WTC11 (cell line): Measurements from ENCODE around the gene POLR1G.

Source experiments
- ATF6 ChIP-seq: sonication (generic); formaldehyde crosslinking; IDR thresholded peaks from 2 replicates; pipeline ENCODE4 v1.8.1; 2023; ENCODE audit warnings: mild to moderate bottlenecking, missing genetic modification reagents
- CTCF ChIP-seq: fragments of 200-600 bp; IDR thresholded peaks from 2 replicates; pipeline ENCODE4 v1.8.0; 2022; ENCODE audit warnings: antibody characterized with exemption
- EMX1 ChIP-seq: fragments of 250-450 bp; sonication (Bioruptor Pico); IDR thresholded peaks from 2 replicates; pipeline ENCODE4 v1.8.0; 2021; ENCODE audit warnings: mild to moderate bottlenecking
- GABPB1 ChIP-seq: sonication (generic); formaldehyde crosslinking; IDR thresholded peaks from 2 replicates; pipeline ENCODE4 v1.8.1; 2023; ENCODE audit warnings: mild to moderate bottlenecking, missing genetic modification reagents
- JUN ChIP-seq: sonication (generic); formaldehyde crosslinking; IDR thresholded peaks from 2 replicates; pipeline ENCODE4 v1.8.0; 2023; ENCODE audit warnings: mild to moderate bottlenecking, missing genetic modification reagents
- NFATC4 ChIP-seq: fragments of 250-450 bp; sonication (Bioruptor Pico); IDR thresholded peaks from 2 replicates; pipeline ENCODE4 v1.9.0; 2021; ENCODE audit warnings: mild to moderate bottlenecking
- NFYB ChIP-seq: sonication (generic); formaldehyde crosslinking; conservative IDR thresholded peaks from 2 replicates; pipeline ENCODE4 v1.8.0; 2022; ENCODE audit warnings: low read depth, missing genetic modification reagents
- SMAD3 ChIP-seq: sonication (generic); formaldehyde crosslinking; IDR thresholded peaks from 2 replicates; pipeline ENCODE4 v1.8.0; 2022; ENCODE audit warnings: missing genetic modification reagents, mild to moderate bottlenecking, borderline replicate concordance
- TEAD1 ChIP-seq: sonication (generic); formaldehyde crosslinking; IDR thresholded peaks from 2 replicates; pipeline ENCODE4 v1.8.0; 2022; ENCODE audit warnings: mild to moderate bottlenecking, missing genetic modification reagents
- TEAD4 ChIP-seq: sonication (generic); formaldehyde crosslinking; IDR thresholded peaks from 2 replicates; pipeline ENCODE4 v1.8.0; 2022; ENCODE audit warnings: mild to moderate bottlenecking, missing genetic modification reagents
- ZNF532 ChIP-seq: fragments of 250-450 bp; sonication (Bioruptor Pico); IDR thresholded peaks from 2 replicates; pipeline ENCODE4 v1.9.0; 2021; ENCODE audit warnings: mild to moderate bottlenecking, borderline replicate concordance

GRCh38 chr19:45356760-45357444, 49.5 kb upstream of the POLR1G start:
- TF ChIP-seq CTCF (no peak), SMAD3 (CRISPR knock-in tag) (no peak), JUN (CRISPR knock-in tag) (no peak), TEAD1 (CRISPR knock-in tag) (no peak), NFYB (no peak), ZNF532 (CRISPR knock-in tag) (no peak), EMX1 (CRISPR knock-in tag) (no peak), GABPB1 (no peak), NFATC4 (no peak), ATF6 (no peak), TEAD4 (CRISPR knock-in tag) (no peak)
